ENCODE results near the gene MRI1. TPM values are rescaled to one million over a fixed set of nuclear protein-coding genes. Genes with fewer than 3 reads are reported as not detected.

Gene MRI1
- total and polyA plus RNA-seq, 2 experiments from 2014 or later: 12.3 to 44.5 TPM

GRCh38 chr19:13762635-13763235, 1.6 kb upstream of the MRI1 start:
- Histone ChIP-seq H3K4me2 (no peak overlapping the region), H4K20me1 (replicated peaks; ENCODE audit: insufficient read depth) (no peaks in the 10 kb centered on the region), H2AFZ (no peak overlapping the region), H3F3A (replicated peaks; ENCODE audit: low read depth) (no peaks in the 10 kb centered on the region; the same call in 1 of the 2 replicates), H3K4me1 (ENCODE audit: insufficient read depth) (no peaks in the 10 kb centered on the region; the same call in 1 of the 2 replicates), H3K9me2 (ENCODE audit: insufficient read depth) (no peaks in the 10 kb centered on the region), H3K4me3 (no peak overlapping the region), H3K27ac (ENCODE audit: low read depth) (no peak overlapping the region), H3K79me2 (replicated peaks; ENCODE audit: insufficient read depth) (no peaks in the 10 kb centered on the region), H3K36me3 (ENCODE audit: insufficient read depth) (peaks cover 10% of the 10 kb centered on the region; the same call in 1 of the 2 replicates), H3K27me3 (ENCODE audit: insufficient read depth) (no peaks in the 10 kb centered on the region)
- ATAC-seq (no peak), DNase-seq (ENCODE audit: low spot score) (no peak)
- peaks cover 6% of the 10 kb centered on the region for H3K4me1 Mint-ChIP-seq
- no peak overlapping the region for H3K4me3 Mint-ChIP-seq
- peaks cover 31% of the 10 kb centered on the region for H3K36me3 Mint-ChIP-seq (ENCODE audit: low read depth)
- H3K27me3 Mint-ChIP-seq (ENCODE audit: insufficient read depth, low read depth, poor library complexity): peaks cover 14% of the 10 kb centered on the region
- no peak overlapping the region for H3K27ac Mint-ChIP-seq
- TF ChIP-seq ZNF114 (CRISPR knock-in tag; IDR thresholded peaks at IDR 0.05): no peak
- no peak for TF ChIP-seq POLR2AphosphoS5 (IDR thresholded peaks at IDR 0.05; ENCODE audit: low read depth)
- TF ChIP-seq REST (IDR thresholded peaks at IDR 0.05; ENCODE audit: unreplicated experiment): no peak
- TF ChIP-seq JUNB (IDR thresholded peaks at IDR 0.05; ENCODE audit: unreplicated experiment): no peak
- TF ChIP-seq, protein P1, sequence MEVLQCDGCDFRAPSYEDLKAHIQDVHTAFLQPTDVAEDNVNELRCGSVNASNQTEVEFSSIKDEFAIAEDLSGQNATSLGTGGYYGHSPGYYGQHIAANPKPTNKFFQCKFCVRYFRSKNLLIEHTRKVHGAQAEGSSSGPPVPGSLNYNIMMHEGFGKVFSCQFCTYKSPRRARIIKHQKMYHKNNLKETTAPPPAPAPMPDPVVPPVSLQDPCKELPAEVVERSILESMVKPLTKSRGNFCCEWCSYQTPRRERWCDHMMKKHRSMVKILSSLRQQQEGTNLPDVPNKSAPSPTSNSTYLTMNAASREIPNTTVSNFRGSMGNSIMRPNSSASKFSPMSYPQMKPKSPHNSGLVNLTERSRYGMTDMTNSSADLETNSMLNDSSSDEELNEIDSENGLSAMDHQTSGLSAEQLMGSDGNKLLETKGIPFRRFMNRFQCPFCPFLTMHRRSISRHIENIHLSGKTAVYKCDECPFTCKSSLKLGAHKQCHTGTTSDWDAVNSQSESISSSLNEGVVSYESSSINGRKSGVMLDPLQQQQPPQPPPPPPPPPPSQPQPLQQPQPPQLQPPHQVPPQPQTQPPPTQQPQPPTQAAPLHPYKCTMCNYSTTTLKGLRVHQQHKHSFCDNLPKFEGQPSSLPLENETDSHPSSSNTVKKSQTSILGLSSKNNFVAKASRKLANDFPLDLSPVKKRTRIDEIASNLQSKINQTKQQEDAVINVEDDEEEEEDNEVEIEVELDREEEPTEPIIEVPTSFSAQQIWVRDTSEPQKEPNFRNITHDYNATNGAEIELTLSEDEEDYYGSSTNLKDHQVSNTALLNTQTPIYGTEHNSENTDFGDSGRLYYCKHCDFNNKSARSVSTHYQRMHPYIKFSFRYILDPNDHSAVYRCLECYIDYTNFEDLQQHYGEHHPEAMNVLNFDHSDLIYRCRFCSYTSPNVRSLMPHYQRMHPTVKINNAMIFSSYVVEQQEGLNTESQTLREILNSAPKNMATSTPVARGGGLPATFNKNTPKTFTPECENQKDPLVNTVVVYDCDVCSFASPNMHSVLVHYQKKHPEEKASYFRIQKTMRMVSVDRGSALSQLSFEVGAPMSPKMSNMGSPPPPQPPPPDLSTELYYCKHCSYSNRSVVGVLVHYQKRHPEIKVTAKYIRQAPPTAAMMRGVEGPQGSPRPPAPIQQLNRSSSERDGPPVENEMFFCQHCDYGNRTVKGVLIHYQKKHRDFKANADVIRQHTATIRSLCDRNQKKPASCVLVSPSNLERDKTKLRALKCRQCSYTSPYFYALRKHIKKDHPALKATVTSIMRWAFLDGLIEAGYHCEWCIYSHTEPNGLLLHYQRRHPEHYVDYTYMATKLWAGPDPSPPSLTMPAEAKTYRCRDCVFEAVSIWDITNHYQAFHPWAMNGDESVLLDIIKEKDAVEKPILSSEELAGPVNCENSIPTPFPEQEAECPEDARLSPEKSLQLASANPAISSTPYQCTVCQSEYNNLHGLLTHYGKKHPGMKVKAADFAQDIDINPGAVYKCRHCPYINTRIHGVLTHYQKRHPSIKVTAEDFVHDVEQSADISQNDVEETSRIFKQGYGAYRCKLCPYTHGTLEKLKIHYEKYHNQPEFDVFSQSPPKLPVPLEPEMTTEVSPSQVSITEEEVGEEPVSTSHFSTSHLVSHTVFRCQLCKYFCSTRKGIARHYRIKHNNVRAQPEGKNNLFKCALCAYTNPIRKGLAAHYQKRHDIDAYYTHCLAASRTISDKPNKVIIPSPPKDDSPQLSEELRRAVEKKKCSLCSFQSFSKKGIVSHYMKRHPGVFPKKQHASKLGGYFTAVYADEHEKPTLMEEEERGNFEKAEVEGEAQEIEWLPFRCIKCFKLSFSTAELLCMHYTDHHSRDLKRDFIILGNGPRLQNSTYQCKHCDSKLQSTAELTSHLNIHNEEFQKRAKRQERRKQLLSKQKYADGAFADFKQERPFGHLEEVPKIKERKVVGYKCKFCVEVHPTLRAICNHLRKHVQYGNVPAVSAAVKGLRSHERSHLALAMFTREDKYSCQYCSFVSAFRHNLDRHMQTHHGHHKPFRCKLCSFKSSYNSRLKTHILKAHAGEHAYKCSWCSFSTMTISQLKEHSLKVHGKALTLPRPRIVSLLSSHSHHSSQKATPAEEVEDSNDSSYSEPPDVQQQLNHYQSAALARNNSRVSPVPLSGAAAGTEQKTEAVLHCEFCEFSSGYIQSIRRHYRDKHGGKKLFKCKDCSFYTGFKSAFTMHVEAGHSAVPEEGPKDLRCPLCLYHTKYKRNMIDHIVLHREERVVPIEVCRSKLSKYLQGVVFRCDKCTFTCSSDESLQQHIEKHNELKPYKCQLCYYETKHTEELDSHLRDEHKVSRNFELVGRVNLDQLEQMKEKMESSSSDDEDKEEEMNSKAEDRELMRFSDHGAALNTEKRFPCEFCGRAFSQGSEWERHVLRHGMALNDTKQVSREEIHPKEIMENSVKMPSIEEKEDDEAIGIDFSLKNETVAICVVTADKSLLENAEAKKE (CRISPR knock-in tag; IDR thresholded peaks at IDR 0.05): no peak
- TF ChIP-seq, protein P2, sequence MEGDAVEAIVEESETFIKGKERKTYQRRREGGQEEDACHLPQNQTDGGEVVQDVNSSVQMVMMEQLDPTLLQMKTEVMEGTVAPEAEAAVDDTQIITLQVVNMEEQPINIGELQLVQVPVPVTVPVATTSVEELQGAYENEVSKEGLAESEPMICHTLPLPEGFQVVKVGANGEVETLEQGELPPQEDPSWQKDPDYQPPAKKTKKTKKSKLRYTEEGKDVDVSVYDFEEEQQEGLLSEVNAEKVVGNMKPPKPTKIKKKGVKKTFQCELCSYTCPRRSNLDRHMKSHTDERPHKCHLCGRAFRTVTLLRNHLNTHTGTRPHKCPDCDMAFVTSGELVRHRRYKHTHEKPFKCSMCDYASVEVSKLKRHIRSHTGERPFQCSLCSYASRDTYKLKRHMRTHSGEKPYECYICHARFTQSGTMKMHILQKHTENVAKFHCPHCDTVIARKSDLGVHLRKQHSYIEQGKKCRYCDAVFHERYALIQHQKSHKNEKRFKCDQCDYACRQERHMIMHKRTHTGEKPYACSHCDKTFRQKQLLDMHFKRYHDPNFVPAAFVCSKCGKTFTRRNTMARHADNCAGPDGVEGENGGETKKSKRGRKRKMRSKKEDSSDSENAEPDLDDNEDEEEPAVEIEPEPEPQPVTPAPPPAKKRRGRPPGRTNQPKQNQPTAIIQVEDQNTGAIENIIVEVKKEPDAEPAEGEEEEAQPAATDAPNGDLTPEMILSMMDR (conservative IDR thresholded peaks at IDR 0.05; ENCODE audit: low read depth in 2 of 2): no peak
- no peak for TF ChIP-seq CREB1 (CRISPR knock-in tag; IDR thresholded peaks at IDR 0.05; ENCODE audit: low read depth)
- TF ChIP-seq EZH2 (IDR thresholded peaks at IDR 0.05; ENCODE audit: low read depth, unreplicated experiment): no peak
- TF ChIP-seq ZNF331 (CRISPR knock-in tag; IDR thresholded peaks at IDR 0.05; ENCODE audit: low read depth): no peak
- TF ChIP-seq EZH2phosphoT487 (IDR thresholded peaks at IDR 0.05; ENCODE audit: unreplicated experiment): no peak
- no peak for TF ChIP-seq STAT1 (IDR thresholded peaks at IDR 0.05; ENCODE audit: unreplicated experiment)
- no peak for TF ChIP-seq NANOG (IDR thresholded peaks at IDR 0.05; ENCODE audit: borderline replicate concordance)
- TF ChIP-seq, protein P3, sequence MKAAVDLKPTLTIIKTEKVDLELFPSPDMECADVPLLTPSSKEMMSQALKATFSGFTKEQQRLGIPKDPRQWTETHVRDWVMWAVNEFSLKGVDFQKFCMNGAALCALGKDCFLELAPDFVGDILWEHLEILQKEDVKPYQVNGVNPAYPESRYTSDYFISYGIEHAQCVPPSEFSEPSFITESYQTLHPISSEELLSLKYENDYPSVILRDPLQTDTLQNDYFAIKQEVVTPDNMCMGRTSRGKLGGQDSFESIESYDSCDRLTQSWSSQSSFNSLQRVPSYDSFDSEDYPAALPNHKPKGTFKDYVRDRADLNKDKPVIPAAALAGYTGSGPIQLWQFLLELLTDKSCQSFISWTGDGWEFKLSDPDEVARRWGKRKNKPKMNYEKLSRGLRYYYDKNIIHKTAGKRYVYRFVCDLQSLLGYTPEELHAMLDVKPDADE (IDR thresholded peaks at IDR 0.05): no peak
- H3K9me3 Mint-ChIP-seq: no peaks in the 10 kb centered on the region; the same call in 2 of the 3 replicates

Data from GM23338 (cell line).